DOHH2 (cell line): ENCODE data around the gene PPL.

Experiments used
- CTCF ChIP-seq: fragments of 200-600 bp; sonication (generic); IDR thresholded peaks from one replicate; pipeline ENCODE4 v1.5.1; 2014; ENCODE audit warnings: antibody characterized with exemption, mild to moderate bottlenecking, low read depth, low read length; ENCODE audit not compliant: poor library complexity, severe bottlenecking
- EZH2phosphoT487 ChIP-seq: fragments of 200-600 bp; sonication (generic); IDR thresholded peaks from 2 replicates; pipeline ENCODE4 v1.6.1; 2017; ENCODE audit warnings: borderline replicate concordance, mild to moderate bottlenecking, antibody characterized with exemption, low read length, moderate library complexity, mixed read lengths

GRCh38 chr16:4920826-4921225, 16.1 kb downstream of the PPL start:
- no peak for TF ChIP-seq CTCF
- TF ChIP-seq EZH2phosphoT487: no peak
